Panc1 (cell line): ENCODE data around the gene MYL9. TPM values are rescaled to one million over a fixed set of nuclear protein-coding genes. Genes with fewer than 3 reads are reported as not detected.
A peak's percentile ranks its signal among the peaks of the same experiment; 100 is the strongest.

Experiments used
- ATAC-seq: fragments of 200-7000 bp; cut with Tn5 transposase; 2 replicates; pipeline ENCODE4 v1.9.1; 2020; ENCODE audit warnings: mild to moderate bottlenecking, moderate library complexity
- BruUV-seq: library from RNA; stranded (reverse); fragments of 400-500 nt; replicated peaks from 2 replicates; lab custom pipeline; 2021; lab: Mats Ljungman, UMichigan
- CTCF ChIA-PET: fragments of 300-600 bp; sonication (Branson Sonifier 250); formaldehyde crosslinking; loops from one replicate; lab custom pipeline; 2022; ENCODE audit warnings: antibody characterized with exemption; lab: Charles Lee
- POLR2A ChIA-PET: fragments of 300-600 bp; sonication (Branson Sonifier 250); formaldehyde crosslinking; loops from one replicate; lab custom pipeline; 2022; ENCODE audit warnings: antibody characterized with exemption; lab: Charles Lee
- DNase-seq: peaks from one replicate; pipeline ENCODE4 v3.0.0-alpha.2; 2010; ENCODE audit warnings: low read depth, low spot score
- H3K27ac ChIP-seq: 2 replicates; pipeline ENCODE4 v1.5.1; 2011; ENCODE audit warnings: mild to moderate bottlenecking, low read length, inconsistent platforms
- H3K27me3 ChIP-seq: fragments of 200-500 bp; sonication (Bioruptor generic); 2 replicates; pipeline ENCODE4 v1.6.0; 2014; ENCODE audit warnings: low read length, inconsistent platforms; ENCODE audit not compliant: control insufficient read depth, insufficient read depth
- H3K36me3 ChIP-seq: fragments of 200-500 bp; sonication (Bioruptor generic); 2 replicates; pipeline ENCODE4 v1.5.1; 2014; ENCODE audit warnings: inconsistent platforms, mild to moderate bottlenecking, low read length, moderate library complexity; ENCODE audit not compliant: control insufficient read depth, insufficient read depth
- H3K4me1 ChIP-seq: 2 replicates; pipeline ENCODE4 v1.5.1; 2011; ENCODE audit warnings: inconsistent platforms, mild to moderate bottlenecking, low read length, moderate library complexity; ENCODE audit not compliant: control insufficient read depth, insufficient read depth
- H3K4me3 ChIP-seq, 2 experiments: 2 replicates each; pipeline ENCODE4 v1.5.1; 2011 to 2012; ENCODE audit warnings: low read depth in 2 of 2, low read length in 2 of 2, mild to moderate bottlenecking in 2 of 2, inconsistent platforms in 1 of 2, moderate library complexity in 1 of 2
- H3K9me3 ChIP-seq: fragments of 200-500 bp; sonication (Bioruptor generic); 2 replicates; pipeline ENCODE4 v1.5.1; 2014; ENCODE audit warnings: low read depth, mild to moderate bottlenecking, inconsistent platforms, low read length, moderate library complexity; ENCODE audit not compliant: control insufficient read depth, insufficient read depth
- POLR2AphosphoS5 ChIP-seq: IDR thresholded peaks from 2 replicates; pipeline ENCODE4 v1.6.1; 2012; ENCODE audit warnings: mild to moderate bottlenecking, low read depth, low read length, moderate library complexity
- SIN3A ChIP-seq: IDR thresholded peaks from 2 replicates; pipeline ENCODE4 v1.6.1; 2012; ENCODE audit warnings: low read depth, mild to moderate bottlenecking, low read length, moderate library complexity, borderline replicate concordance; ENCODE audit not compliant: insufficient read depth
- TCF7L2 ChIP-seq: IDR thresholded peaks from 2 replicates; pipeline ENCODE4 v1.6.1; 2011; ENCODE audit warnings: mild to moderate bottlenecking, low read depth, low read length, inconsistent platforms
- in situ Hi-C: cut with HindIII; loops from 2 replicates; pipeline ENCODE4 v1.10.0; 2016; ENCODE audit warnings: low sequenced_read_pairs, low pct_unique_long_range_greater_than_20kb
- intact Hi-C: fragments of 100-400 bp; cut with micrococcal nuclease; formaldehyde crosslinking; loops from one replicate; pipeline ENCODE4 v1.10.0; 2022; ENCODE audit not compliant: unreplicated experiment
- total RNA-seq: library from RNA; stranded (reverse); gene quantifications from one replicate; pipeline ENCODE4 v1.2.1, GENCODE V29; 2021; ENCODE audit not compliant: unreplicated experiment
- TF ChIP-seq, protein P1 (sequence below): fragments of 450-650 bp; IDR thresholded peaks from 2 replicates; pipeline ENCODE4 v1.5.1; 2017; ENCODE audit warnings: mild to moderate bottlenecking
- TF ChIP-seq, protein P2 (sequence below), 2 experiments: IDR thresholded peaks; 2 replicates each; pipeline ENCODE4 v1.6.1; 2011 to 2012; ENCODE audit warnings: low read depth in 2 of 2, control low read depth in 1 of 2, low read length in 1 of 2, mild to moderate bottlenecking in 1 of 2, moderate library complexity in 1 of 2; ENCODE audit not compliant: insufficient read depth in 1 of 2

Gene MYL9
- total RNA-seq, 1 experiment from 2014 or later, result 107 TPM

DNA sequence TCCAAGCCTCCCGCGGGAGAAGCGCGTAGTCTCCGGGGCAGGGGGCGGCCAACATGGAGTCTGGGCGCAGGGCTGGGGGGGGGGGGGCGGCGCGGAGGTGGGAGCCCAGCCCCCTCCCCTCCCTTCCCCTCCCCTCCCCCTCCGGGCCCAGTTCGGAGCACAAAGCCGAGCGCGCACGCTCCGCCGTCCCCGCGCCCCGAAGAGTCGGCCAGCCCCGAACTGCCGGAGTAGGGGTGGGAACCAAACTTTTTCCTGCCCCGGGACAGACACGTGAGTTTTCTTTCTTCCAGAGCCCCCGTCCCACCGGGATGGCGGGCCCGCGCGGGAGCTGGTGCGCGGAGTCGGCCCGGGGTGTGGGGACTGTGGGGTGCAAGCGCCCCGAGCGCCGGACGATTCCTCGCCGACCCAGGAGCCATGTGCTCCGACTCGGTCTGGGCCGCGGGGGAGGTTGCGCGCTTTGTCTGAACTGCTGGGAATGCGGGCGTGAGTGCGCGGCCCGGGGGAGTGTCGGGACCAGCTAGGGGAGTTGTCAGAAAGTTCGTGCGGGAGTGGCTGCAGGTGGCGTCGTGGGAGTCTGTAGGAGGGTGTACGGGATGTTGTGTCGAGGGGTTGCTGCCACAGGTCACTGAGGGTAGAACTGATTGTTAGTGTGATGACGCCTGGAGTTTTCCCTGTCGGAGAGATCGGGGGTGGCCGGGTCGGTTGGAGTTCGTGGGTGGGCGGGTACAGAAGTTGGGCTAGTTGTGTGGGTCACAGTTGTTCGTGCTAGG, 33.2 kb downstream of the MYL9 start:
- peak; percentile 57 for ATAC-seq
- ChIA-PET CTCF (no interaction called here), POLR2A (no interaction called here)
- no peak for DNase-seq
- intact Hi-C loops (no loop called here), in situ Hi-C loops (no loop called here)
- H3K4me3 ChIP-seq, result peak overlapping the region; percentile 61 to 65
- H3K27me3 ChIP-seq, result no peaks in the 10 kb centered on the region
- H3K4me1 ChIP-seq, result peaks cover 20% of the 10 kb centered on the region
- no peaks in the 10 kb centered on the region for H3K36me3 ChIP-seq
- no peaks in the 10 kb centered on the region for H3K9me3 ChIP-seq
- no TSS peak for BruUV-seq
- TF ChIP-seq TCF7L2, result no peak
- H3K27ac ChIP-seq, result peak overlapping the region; percentile 71

DNA sequence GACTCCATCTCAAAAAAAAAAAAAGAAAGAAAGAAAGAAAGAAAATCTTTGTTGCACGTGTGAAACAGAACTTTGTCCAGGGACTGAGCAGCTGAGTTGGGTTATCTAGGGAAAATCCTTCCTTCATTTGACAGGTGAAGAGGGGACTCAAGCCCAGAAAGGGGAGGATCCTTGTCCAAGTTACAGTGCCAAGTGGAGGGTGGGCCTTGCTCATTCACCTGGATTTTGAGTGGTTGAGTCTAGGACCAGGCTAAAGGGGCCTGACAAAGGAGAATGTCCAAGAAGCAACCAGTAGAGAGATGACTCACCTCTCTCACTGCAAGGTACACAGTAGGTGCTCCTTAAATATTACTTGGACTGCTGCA, 34.7 kb downstream of the MYL9 start:
- Histone ChIP-seq H3K27ac (no peak overlapping the region), H3K4me1 (peaks cover 20% of the 10 kb centered on the region), H3K9me3 (no peaks in the 10 kb centered on the region), H3K27me3 (no peaks in the 10 kb centered on the region), H3K36me3 (no peaks in the 10 kb centered on the region), H3K4me3 (no peak overlapping the region)
- ChIA-PET CTCF (no interaction called here), POLR2A (interaction anchor here (0.6 to 0.8 kb wide), 3 partner anchors 13 to 96 kb away, joined by 3 to 5 read pairs (median 4); no protein-coding TSS in a partner anchor)
- DNase-seq (no peak), ATAC-seq (no peak)
- in situ Hi-C loops (no loop called here), intact Hi-C loops (no loop called here)
- no TSS peak for BruUV-seq
- TF ChIP-seq, protein P1, sequence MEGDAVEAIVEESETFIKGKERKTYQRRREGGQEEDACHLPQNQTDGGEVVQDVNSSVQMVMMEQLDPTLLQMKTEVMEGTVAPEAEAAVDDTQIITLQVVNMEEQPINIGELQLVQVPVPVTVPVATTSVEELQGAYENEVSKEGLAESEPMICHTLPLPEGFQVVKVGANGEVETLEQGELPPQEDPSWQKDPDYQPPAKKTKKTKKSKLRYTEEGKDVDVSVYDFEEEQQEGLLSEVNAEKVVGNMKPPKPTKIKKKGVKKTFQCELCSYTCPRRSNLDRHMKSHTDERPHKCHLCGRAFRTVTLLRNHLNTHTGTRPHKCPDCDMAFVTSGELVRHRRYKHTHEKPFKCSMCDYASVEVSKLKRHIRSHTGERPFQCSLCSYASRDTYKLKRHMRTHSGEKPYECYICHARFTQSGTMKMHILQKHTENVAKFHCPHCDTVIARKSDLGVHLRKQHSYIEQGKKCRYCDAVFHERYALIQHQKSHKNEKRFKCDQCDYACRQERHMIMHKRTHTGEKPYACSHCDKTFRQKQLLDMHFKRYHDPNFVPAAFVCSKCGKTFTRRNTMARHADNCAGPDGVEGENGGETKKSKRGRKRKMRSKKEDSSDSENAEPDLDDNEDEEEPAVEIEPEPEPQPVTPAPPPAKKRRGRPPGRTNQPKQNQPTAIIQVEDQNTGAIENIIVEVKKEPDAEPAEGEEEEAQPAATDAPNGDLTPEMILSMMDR, result no peak
- TF ChIP-seq, protein P2, sequence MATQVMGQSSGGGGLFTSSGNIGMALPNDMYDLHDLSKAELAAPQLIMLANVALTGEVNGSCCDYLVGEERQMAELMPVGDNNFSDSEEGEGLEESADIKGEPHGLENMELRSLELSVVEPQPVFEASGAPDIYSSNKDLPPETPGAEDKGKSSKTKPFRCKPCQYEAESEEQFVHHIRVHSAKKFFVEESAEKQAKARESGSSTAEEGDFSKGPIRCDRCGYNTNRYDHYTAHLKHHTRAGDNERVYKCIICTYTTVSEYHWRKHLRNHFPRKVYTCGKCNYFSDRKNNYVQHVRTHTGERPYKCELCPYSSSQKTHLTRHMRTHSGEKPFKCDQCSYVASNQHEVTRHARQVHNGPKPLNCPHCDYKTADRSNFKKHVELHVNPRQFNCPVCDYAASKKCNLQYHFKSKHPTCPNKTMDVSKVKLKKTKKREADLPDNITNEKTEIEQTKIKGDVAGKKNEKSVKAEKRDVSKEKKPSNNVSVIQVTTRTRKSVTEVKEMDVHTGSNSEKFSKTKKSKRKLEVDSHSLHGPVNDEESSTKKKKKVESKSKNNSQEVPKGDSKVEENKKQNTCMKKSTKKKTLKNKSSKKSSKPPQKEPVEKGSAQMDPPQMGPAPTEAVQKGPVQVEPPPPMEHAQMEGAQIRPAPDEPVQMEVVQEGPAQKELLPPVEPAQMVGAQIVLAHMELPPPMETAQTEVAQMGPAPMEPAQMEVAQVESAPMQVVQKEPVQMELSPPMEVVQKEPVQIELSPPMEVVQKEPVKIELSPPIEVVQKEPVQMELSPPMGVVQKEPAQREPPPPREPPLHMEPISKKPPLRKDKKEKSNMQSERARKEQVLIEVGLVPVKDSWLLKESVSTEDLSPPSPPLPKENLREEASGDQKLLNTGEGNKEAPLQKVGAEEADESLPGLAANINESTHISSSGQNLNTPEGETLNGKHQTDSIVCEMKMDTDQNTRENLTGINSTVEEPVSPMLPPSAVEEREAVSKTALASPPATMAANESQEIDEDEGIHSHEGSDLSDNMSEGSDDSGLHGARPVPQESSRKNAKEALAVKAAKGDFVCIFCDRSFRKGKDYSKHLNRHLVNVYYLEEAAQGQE (IDR thresholded peaks at IDR 0.05; ENCODE audit: insufficient read depth in 1 of 2, low read depth in 2 of 2, low read length in 1 of 2), result no peak
- no peak for TF ChIP-seq SIN3A
- TF ChIP-seq POLR2AphosphoS5, result no peak
- no peak for TF ChIP-seq TCF7L2

DNA sequence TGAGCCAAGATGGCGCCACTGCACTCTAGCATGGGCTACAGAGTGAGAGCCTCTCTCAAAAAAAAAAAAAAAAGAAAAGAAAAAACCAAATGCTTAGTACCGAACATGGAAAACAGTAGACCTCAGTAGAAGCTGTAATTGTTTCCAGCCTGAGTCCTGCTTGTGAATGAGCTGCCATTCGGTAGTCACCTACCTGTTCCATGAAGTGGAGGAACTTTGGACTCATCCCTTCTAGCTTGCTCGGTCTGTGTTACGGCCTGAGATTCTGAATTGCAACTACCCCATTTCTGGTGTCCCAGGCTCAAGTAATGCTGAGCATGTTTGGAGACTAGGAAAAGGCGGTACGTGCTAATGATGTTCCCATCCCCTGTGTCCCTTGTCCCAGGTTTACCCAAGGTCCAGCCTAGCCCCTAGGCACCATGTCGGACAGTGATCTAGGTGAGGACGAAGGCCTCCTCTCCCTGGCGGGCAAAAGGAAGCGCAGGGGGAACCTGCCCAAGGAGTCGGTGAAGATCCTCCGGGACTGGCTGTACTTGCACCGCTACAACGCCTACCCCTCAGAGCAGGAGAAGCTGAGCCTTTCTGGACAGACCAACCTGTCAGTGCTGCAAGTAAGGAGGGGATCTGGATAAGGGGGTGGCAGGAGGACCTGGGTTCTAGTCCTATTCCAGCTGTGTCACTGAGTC, 37.2 kb downstream of the MYL9 start:
- CTCF ChIA-PET, result no interaction called here

More for the DNA sequence above, 37.2 kb downstream of the MYL9 start:
- DNase-seq (no peak), ATAC-seq (no peak)
- Histone ChIP-seq H3K9me3 (no peaks in the 10 kb centered on the region), H3K27ac (no peak overlapping the region), H3K36me3 (no peaks in the 10 kb centered on the region), H3K27me3 (no peaks in the 10 kb centered on the region), H3K4me3 (no peak overlapping the region), H3K4me1 (peaks cover 11% of the 10 kb centered on the region; the same call in 1 of the 2 replicates)
- POLR2A ChIA-PET, result no interaction called here
- TF ChIP-seq TCF7L2 (no peak), SIN3A (no peak), POLR2AphosphoS5 (no peak)
- TF ChIP-seq, protein P2 (IDR thresholded peaks at IDR 0.05; ENCODE audit: insufficient read depth in 1 of 2, low read depth in 2 of 2, low read length in 1 of 2), result no peak
- TF ChIP-seq, protein P1, result no peak
- BruUV-seq, result no TSS peak
- intact Hi-C loops, result no loop called here
- in situ Hi-C loops, result no loop called here
